T-helper 17 cell (primary cell): Measurements from ENCODE around the gene TFB2M. TPM values are rescaled to one million over a fixed set of nuclear protein-coding genes. Genes with fewer than 3 reads are reported as not detected.
A peak's percentile ranks its signal among the peaks of the same experiment; 100 is the strongest.
"Not testable (repeated sequence)": the region's sequence is repeated elsewhere in the genome, so short reads cannot be mapped to it uniquely, and the experiment has no call there.

ENCODE experiments used
- ATAC-seq: fragments of 150-1000 bp; cut with Tn5 transposase; 2 replicates; pipeline ENCODE4 v1.10.0; 2021; ENCODE audit warnings: mild to moderate bottlenecking, moderate library complexity
- DNase-seq, 3 donors: peaks; one replicate each; pipeline versions ENCODE4 v3.0.0 to v3.0.0-alpha.2; 2020 to 2021
- H3K9me3 ChIP-seq: one replicate; pipeline ENCODE4 v1.7.0; 2013; ENCODE audit warnings: low read length, mild to moderate bottlenecking; ENCODE audit not compliant: control insufficient read depth, poor library complexity, severe bottlenecking
- H3K27ac Mint-ChIP-seq: one replicate; pipeline ENCODE4 v1.8.0; 2022; ENCODE audit warnings: mild to moderate bottlenecking, moderate library complexity, mixed read lengths
- H3K27me3 Mint-ChIP-seq: one replicate; pipeline ENCODE4 v1.8.0; 2022; ENCODE audit warnings: mixed read lengths
- H3K36me3 Mint-ChIP-seq: one replicate; pipeline ENCODE4 v1.8.0; 2022; ENCODE audit warnings: low read depth, mixed read lengths
- H3K4me1 Mint-ChIP-seq: one replicate; pipeline ENCODE4 v1.8.0; 2022; ENCODE audit warnings: mild to moderate bottlenecking, mixed read lengths
- H3K4me3 Mint-ChIP-seq: one replicate; pipeline ENCODE4 v1.8.0; 2022; ENCODE audit warnings: mild to moderate bottlenecking, moderate library complexity, mixed read lengths
- total RNA-seq, 4 donors: library from RNA in 2 of 4; stranded (reverse) in 2 of 4; gene quantifications; one replicate each; pipeline ENCODE4 v1.2.3 and lab custom pipeline; 2022 to 2026

TFB2M gene
- total RNA-seq, 2 donors from 2014 or later: 6.7 to 10.2 TPM

DNA sequence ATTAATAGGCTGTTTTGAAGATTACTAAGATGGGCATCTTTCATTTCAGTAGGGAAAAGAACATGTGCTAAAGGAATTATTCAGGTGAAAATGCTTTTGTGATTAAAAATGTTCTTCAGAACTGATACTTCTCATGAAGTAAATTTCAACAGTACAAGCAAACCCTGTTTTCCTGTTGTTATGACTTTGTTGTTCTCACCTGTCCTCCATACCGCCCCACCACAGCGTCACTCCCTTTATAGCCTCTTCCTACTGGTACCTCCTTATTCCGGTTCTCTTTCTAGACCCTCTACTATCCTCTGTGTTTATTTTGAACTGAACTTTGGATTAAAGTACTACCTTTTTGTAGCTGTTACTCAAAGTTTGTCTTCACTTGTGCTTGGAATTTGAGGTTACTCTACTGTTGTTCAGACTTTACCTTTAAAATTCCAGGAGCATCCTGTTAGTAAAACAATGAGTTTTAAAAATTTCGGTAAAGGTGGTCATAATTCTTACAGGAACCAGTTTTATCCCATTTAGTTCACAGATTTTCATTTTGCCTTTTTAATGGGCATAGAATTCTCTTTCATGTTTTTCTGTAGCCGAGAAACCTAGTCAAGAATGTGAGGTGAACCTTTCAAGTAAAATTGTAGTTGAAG lies 11.1 kb upstream of the TFB2M start:
- peaks cover 48% of the 10 kb centered on the region for H3K4me1 Mint-ChIP-seq
- no peaks in the 10 kb centered on the region for H3K27me3 Mint-ChIP-seq
- H3K4me3 Mint-ChIP-seq: peak overlapping the region; percentile 84
- ATAC-seq: peak; percentile 88
- no peaks in the 10 kb centered on the region for H3K9me3 ChIP-seq
- peaks cover 9% of the 10 kb centered on the region for H3K36me3 Mint-ChIP-seq
- H3K27ac Mint-ChIP-seq: peak overlapping the region; percentile 93
- DNase-seq: no peak

DNA sequence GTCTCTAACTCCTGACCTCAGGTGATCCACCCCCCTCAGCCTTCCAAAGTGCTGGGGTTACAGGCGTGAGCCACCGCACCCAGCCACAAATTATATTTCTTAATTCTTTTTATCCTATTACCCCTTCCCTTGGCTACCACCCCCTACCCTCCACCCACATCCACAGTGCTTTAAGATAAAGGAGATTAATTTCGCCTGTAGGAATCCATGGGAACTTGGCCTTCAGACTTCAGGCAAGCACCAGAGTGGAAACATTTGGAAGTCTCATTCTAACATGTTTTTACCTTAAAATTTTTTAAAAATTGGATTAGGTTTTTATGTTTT lies 10.6 kb upstream of the TFB2M start:
- peaks cover 9% of the 10 kb centered on the region for H3K36me3 Mint-ChIP-seq
- no peak for DNase-seq
- H3K4me3 Mint-ChIP-seq: peak overlapping the region; percentile 84
- peak overlapping the region; percentile 93 for H3K27ac Mint-ChIP-seq
- H3K27me3 Mint-ChIP-seq: no peaks in the 10 kb centered on the region
- no peak for ATAC-seq
- H3K4me1 Mint-ChIP-seq: peaks cover 44% of the 10 kb centered on the region
- no peaks in the 10 kb centered on the region for H3K9me3 ChIP-seq

DNA sequence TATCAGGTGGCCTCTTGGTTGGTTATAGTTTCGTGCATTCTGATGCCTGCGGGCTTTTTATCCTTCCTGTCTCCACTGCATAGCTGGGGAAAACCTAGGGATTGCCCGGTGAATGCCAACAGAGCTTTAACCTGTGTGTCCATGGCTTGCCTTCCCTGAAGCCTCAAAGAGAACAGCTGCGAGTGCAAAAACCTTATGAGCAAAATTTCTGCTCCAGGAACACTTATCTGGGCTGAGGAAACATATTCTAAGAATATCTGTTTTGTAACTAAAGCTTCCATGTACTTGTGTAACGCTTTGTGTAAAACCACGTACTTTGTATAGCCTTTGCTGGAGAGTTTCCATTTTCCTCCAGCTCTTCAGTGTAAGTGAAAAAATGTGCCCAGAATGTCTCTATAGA lies 7.4 kb upstream of the TFB2M start:
- H3K36me3 Mint-ChIP-seq: peaks cover 10% of the 10 kb centered on the region
- ATAC-seq: no peak
- peaks cover 43% of the 10 kb centered on the region for H3K4me1 Mint-ChIP-seq
- H3K4me3 Mint-ChIP-seq: peak overlapping the region; percentile 1
- no peaks in the 10 kb centered on the region for H3K27me3 Mint-ChIP-seq
- no peak for DNase-seq
- peak overlapping the region; percentile 85 for H3K27ac Mint-ChIP-seq
- H3K9me3 ChIP-seq: no peaks in the 10 kb centered on the region

DNA sequence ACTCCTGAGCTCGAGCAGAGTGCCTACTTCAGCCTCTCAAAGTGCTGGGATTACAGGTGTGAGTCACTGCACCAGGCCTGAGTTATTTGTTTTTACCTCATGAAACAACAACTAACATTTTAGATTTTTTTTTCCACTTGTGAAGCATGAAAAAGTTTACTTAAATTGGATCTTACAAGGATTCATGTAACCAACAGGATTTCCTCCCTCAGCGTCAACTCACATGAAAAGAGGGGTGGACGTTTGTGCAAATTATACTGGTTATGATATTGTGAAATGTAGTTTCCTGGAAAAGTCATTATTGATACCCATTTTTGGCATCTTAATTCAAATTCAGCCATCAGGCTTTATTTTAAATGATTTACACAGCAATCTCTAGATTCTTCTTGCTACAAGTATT lies 6.7 kb upstream of the TFB2M start:
- DNase-seq (no peak), ATAC-seq (no peak)
- peak overlapping the region; percentile 36 for H3K4me3 Mint-ChIP-seq
- H3K36me3 Mint-ChIP-seq: peaks cover 10% of the 10 kb centered on the region
- H3K9me3 ChIP-seq: no peaks in the 10 kb centered on the region
- no peaks in the 10 kb centered on the region for H3K27me3 Mint-ChIP-seq
- H3K27ac Mint-ChIP-seq: peak overlapping the region; percentile 85
- peaks cover 38% of the 10 kb centered on the region for H3K4me1 Mint-ChIP-seq

DNA sequence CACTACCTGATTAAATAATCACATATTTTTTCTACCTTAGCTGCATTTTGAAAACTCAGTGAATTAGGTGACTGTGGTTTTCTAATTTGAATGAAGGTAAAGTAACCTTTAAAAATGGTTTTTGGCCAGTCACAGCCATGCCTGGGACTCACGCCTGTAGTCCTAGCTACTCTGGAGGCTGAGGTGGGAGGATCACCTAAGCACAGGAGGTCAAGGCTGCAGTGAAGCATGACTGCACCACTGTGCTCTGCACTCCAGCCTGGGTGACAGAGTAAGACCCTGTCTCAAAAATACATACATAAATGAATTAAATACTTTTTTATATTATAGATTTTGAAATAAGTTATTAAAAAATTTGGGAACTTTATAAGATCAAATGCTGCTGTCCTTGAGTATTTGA lies 5.9 kb upstream of the TFB2M start:
- no peak for ATAC-seq
- Mint-ChIP-seq H3K27ac (peak overlapping the region; percentile 95), H3K4me1 (peaks cover 31% of the 10 kb centered on the region), H3K27me3 (no peaks in the 10 kb centered on the region), H3K36me3 (peaks cover 7% of the 10 kb centered on the region), H3K4me3 (no peak overlapping the region)
- H3K9me3 ChIP-seq: no peaks in the 10 kb centered on the region
- no peak for DNase-seq

DNA sequence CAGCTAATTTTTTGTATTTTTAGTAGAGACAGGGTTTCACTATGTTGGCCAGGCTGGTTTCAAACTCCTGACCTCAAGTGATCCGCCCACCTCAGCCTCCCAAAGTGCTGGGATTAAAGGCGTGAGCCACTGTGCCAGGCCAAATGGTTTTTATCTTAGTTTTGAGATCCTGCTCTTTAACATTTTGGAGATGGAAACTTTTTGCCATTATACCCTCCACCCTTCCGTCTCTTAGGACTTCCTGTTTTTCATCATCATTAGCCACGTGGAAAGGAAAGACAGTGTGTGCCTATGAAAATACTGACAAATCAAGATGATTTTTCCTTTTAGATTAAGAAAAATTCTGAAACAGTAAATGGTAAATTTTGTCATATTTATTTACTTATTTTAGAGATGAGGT lies 5.2 kb upstream of the TFB2M start:
- H3K36me3 Mint-ChIP-seq, H3K9me3 ChIP-seq, ATAC-seq, DNase-seq, H3K27me3 Mint-ChIP-seq: not testable (repeated sequence)
- Mint-ChIP-seq H3K4me3 (peak overlapping the region; percentile 34), H3K27ac (peak overlapping the region; percentile 95), H3K4me1 (peaks cover 28% of the 10 kb centered on the region)

DNA sequence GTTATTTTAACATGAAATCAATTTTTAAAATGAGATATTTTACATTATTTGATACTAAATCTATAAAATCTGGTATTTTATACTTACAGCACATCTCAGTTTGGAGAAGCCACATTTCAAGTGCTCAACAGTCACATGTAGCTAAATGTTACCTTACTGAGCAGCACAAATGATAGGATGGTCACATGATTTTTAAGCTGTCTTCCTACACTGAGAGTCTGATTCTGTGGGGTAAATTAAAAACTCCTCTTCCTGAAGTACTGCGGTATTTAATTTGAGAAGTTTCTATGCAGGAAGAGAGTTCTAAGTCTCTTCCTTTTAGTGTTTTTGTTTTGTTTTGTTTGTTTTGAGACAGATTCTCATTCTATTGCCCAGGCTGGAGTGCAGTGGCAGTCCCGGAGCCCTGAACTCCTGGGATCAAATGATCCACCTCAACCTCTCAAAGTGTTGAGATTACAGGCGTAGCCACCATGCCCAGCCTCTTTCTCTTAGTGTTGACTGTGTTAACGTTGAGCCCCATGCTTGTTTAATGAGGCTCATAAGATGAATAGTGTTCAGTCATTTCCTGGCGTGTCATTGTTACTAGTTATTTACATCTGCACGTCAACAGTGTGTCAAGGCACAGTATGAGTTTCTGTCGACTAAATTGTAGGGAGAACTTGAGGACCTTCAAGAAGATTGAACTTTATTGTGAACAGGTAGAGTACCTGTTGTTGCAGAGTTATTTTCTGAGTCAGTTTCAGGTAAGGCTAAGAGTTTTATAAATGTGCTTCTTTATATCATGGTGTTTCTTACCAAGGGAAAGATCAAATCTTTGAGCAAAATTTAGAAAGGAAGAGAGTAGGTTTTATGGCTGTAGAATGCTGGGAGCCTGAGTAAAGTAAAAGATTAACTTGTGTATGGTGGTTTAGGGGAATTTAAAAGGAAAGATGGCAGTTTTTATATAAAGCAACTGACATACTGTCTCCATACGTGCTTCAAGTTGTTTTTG lies 3.5 kb upstream of the TFB2M start:
- Mint-ChIP-seq H3K4me3 (peak overlapping the region; percentile 87), H3K36me3 (peaks cover 3% of the 10 kb centered on the region), H3K4me1 (peaks cover 31% of the 10 kb centered on the region), H3K27ac (peak overlapping the region; percentile 95), H3K27me3 (no peaks in the 10 kb centered on the region)
- no peaks in the 10 kb centered on the region for H3K9me3 ChIP-seq
- ATAC-seq (peak; percentile 59), DNase-seq (peak in 1 of 3 donors; percentile 12)

DNA sequence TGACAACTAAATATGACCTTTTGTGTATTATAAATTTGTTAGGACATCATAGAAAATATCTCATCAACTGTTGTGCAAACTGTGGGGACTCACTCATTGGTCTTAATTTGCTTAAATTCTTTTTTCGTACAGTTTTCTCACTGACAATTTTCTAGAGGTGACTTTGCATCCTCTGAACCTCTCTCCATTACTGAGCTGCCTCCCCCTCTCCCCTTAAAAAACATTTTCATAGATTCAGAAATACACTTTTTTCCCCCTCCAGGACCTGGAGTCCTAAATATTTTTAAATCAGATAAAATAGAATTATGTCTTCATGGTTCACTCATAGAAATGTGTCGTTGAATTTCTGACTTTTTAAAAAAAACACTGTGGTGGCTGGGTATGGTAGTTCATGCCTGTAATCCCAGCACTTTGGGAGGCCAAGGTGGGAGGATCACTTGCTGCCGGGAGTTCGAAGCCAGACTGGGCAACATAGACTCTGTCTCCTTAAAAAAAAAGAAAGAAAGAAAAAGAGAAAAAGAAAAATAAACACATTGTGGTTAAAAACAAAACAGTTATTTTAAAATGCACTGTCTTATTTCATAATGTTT lies 1.7 kb upstream of the TFB2M start:
- H3K4me1 Mint-ChIP-seq: peaks cover 26% of the 10 kb centered on the region

DNA sequence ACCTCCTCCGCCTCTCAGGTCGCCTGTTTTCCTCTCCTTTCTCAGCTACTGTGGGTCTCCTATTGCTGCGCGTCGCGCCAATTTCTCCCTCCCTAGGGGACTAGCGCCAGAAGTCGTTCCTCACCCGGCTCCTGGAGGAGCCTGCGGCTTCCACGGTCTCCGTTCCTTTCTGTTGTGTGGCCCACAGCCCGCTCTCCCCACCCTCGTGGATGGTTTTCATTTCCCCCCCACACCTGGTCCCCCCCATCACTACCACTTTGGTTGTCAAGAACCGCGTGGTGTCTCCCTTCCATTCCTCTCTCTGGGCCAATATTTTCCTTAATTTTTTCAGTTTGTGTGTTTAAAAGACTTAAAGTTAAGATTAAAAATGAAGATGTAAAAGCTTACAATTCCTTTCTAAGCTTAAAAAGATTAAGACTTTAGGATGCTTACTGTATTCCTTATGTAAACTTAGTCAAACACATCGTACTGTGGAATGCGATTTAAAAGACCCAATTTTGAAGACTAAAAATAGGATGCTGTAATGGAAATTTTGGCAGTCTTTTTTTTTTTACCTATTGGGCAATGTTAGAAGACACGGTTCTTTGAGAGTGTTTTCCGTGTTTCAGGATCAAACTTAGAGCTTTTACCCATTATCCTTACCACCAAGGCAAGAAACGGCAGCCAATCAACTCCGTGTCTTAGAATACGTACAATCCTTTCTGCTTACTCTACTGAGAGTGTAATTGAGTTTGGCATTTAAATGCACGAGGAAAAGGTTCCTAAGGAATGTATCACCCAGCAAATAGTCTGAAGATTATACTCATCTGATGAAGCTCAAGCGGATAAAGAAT lies 968 bp upstream of the TFB2M start:
- Mint-ChIP-seq H3K27me3 (no peaks in the 10 kb centered on the region), H3K27ac (peak overlapping the region; percentile 96), H3K4me3 (peak overlapping the region; percentile 98), H3K36me3 (peaks cover 3% of the 10 kb centered on the region), H3K4me1 (peaks cover 26% of the 10 kb centered on the region)
- DNase-seq: peak in 2 of 3 donors; percentile 16 to 26
- peak; percentile 15 for ATAC-seq
- H3K9me3 ChIP-seq: no peaks in the 10 kb centered on the region

More for the DNA sequence above, 1.7 kb upstream of the TFB2M start:
- no peak for DNase-seq
- peaks cover 3% of the 10 kb centered on the region for H3K36me3 Mint-ChIP-seq
- no peak for ATAC-seq
- H3K4me3 Mint-ChIP-seq: peak overlapping the region; percentile 98
- H3K9me3 ChIP-seq: no peaks in the 10 kb centered on the region
- H3K27ac Mint-ChIP-seq: peak overlapping the region; percentile 96
- H3K27me3 Mint-ChIP-seq: no peaks in the 10 kb centered on the region

DNA sequence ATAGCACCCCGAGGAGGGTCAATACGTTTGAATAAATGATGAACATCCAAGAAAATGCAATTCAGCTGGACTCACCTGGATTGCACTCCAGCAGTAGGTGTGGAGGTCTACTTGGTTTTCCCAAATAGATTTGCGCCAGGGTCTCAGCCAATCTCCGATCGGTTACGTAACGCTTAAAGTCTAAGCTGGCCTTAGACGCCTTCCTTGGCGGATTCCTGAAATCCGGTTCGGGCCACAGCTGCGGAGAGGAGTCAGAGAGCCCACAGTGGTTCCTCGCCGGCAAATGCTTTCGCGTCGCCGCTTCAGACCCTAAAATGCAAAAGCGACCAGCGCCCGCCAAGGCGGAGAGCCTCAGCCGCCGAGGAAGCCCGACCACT lies 322 bp downstream of the TFB2M start:
- Mint-ChIP-seq H3K4me3 (peak overlapping the region; percentile 98), H3K4me1 (peaks cover 23% of the 10 kb centered on the region), H3K27ac (peak overlapping the region; percentile 96), H3K27me3 (no peaks in the 10 kb centered on the region), H3K36me3 (peaks cover 3% of the 10 kb centered on the region)
- DNase-seq (no peak), ATAC-seq (no peak)
- H3K9me3 ChIP-seq: no peaks in the 10 kb centered on the region

DNA sequence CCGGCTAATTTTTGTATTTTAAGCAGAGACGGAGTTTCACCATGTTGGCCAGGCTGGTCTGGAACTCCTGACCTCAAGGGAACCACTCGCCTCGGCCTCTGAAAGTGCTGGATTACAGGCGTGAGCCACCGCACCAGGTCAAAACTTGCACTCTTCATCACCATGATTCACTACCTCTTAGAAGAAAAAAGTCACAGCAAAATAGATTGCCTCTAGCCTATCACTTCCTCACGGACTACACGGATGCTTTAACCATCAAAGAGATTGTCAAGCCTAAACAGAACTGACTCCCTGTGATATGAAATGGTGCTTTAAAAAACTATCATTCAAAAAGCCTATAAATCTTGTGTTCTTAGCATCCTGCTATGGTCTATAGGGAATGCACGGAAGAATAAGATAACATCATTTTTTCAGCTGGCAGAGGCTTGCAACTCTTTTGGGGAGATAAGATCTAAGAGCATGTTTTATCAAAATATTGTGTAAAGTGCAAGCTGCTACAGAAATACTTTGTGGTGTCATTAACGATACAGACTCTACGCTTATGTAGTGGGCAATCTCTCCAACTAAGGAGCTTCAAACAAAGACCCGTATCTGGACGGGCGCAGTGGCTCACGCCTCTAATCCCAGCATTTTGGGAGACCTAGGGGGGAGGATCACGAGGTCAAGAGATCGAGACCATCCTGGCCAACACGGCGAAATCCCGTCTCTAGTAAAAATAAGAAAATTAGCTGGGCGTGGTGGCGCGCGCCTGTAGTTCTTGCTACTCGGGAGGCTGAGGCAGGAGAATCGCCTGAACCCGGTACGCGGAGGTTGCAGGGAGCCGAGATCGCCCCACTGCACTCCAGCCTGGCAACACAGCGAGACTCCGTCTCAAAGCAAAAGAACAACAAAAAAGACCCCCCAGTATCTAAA lies 966 bp downstream of the TFB2M start:
- no peaks in the 10 kb centered on the region for H3K9me3 ChIP-seq
- peaks cover 24% of the 10 kb centered on the region for H3K4me1 Mint-ChIP-seq
- peaks cover 3% of the 10 kb centered on the region for H3K36me3 Mint-ChIP-seq

DNA sequence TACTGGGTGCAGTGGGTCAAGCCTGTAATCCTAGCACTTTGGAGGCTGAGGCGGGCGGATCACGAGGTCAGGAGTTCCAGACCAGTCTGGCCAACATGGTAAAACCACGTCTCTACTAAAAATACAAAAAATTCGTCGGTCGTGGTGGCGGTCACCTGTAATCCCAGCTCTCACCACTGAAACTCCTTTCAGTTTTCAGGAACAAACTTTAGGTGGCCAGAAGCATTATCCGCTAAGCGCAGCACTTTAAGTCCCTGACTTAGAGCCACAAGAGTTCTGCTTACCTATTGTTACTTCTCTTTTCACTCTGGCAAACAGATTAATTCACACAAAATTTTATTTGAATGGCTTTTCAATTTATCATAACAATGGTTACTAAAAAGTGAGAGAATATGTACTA lies 5.2 kb downstream of the TFB2M start:
- H3K27ac Mint-ChIP-seq, ATAC-seq, H3K9me3 ChIP-seq, H3K27me3 Mint-ChIP-seq, H3K4me3 Mint-ChIP-seq, DNase-seq, H3K36me3 Mint-ChIP-seq: not testable (repeated sequence)
- H3K4me1 Mint-ChIP-seq: peaks cover 16% of the 10 kb centered on the region

More for the DNA sequence above, 966 bp downstream of the TFB2M start:
- H3K27ac Mint-ChIP-seq: peak overlapping the region; percentile 96
- no peaks in the 10 kb centered on the region for H3K27me3 Mint-ChIP-seq
- ATAC-seq: no peak
- H3K4me3 Mint-ChIP-seq: peak overlapping the region; percentile 98
- no peak for DNase-seq
